Right lung (tissue), 5 donors: ENCODE results near the gene PCBP4. TPM values are rescaled to one million over a fixed set of nuclear protein-coding genes. Genes with fewer than 3 reads are reported as not detected.
A peak's percentile ranks its signal among the peaks of the same experiment; 100 is the strongest.

Source experiments
- DNase-seq, 2 donors: peaks; one replicate each; pipeline ENCODE4 v3.0.0-alpha.2; 2013
- polyA plus RNA-seq, 5 donors: library from polyadenylated mRNA; unstranded; fragments of 120-200 nt; gene quantifications; one replicate each; pipeline versions ENCODE4 v1.2.1 to v1.2.3, GENCODE V29; 2013; ENCODE audit warnings: inconsistent platforms in 1 of 5, low replicate concordance in 1 of 5; ENCODE audit not compliant: insufficient read length in 5 of 5, insufficient read depth in 1 of 5

Gene PCBP4
- polyA plus RNA-seq, 5 donors: 35.7 to 67.3 (median 47.7) TPM

DNA sequence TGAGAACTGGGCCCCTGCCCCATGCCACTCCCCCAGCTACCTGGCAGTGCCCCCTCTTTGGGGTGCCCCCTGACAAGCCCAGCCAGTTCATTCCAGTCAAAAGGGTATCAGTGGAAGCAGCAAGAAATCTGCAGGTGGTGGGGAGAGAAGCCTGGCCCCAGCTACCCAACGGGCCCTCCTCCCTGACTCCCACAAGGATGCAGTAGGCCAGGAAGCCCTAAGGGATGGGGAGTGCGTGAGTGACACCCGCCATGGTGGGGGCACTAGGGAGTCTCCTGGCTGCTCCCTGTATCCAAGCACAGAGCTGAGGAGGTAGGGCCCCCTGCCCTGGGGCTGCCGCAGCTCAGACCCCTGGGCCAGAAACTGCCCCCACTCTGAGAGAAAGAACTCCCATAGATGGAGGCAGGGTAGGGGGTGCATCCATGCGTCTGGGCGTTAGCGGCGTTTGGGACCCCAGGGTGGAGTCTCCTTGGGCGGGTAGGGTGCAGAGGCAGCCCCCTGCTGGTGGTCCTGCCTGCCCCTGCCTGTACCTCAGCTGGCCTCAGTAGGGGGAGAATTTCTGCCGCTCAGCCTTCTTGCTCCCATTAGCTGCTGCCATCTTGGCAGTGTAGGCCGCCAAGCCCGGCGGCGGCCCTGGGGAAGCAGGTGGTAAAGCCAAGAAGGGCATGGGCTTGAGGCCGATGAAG is 9.6 kb downstream of the PCBP4 start:
- no peak for DNase-seq

DNA sequence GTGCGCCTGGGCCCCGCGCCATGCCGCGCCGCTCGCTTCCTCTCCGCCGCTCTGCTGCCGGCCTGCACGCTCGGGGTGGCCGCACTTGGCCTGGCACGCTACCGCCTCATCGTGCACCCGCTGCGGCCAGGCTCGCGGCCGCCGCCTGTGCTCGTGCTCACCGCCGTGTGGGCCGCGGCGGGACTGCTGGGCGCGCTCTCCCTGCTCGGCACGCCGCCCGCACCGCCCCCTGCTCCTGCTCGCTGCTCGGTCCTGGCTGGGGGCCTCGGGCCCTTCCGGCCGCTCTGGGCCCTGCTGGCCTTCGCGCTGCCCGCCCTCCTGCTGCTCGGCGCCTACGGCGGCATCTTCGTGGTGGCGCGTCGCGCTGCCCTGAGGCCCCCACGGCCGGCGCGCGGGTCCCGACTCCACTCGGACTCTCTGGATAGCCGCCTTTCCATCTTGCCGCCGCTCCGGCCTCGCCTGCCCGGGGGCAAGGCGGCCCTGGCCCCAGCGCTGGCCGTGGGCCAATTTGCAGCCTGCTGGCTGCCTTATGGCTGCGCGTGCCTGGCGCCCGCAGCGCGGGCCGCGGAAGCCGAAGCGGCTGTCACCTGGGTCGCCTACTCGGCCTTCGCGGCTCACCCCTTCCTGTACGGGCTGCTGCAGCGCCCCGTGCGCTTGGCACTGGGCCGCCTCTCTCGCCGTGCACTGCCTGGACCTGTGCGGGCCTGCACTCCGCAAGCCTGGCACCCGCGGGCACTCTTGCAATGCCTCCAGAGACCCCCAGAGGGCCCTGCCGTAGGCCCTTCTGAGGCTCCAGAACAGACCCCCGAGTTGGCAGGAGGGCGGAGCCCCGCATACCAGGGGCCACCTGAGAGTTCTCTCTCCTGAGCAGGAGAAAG is 11.1 kb downstream of the PCBP4 start:
- DNase-seq: peak; percentile 71 to 72

DNA sequence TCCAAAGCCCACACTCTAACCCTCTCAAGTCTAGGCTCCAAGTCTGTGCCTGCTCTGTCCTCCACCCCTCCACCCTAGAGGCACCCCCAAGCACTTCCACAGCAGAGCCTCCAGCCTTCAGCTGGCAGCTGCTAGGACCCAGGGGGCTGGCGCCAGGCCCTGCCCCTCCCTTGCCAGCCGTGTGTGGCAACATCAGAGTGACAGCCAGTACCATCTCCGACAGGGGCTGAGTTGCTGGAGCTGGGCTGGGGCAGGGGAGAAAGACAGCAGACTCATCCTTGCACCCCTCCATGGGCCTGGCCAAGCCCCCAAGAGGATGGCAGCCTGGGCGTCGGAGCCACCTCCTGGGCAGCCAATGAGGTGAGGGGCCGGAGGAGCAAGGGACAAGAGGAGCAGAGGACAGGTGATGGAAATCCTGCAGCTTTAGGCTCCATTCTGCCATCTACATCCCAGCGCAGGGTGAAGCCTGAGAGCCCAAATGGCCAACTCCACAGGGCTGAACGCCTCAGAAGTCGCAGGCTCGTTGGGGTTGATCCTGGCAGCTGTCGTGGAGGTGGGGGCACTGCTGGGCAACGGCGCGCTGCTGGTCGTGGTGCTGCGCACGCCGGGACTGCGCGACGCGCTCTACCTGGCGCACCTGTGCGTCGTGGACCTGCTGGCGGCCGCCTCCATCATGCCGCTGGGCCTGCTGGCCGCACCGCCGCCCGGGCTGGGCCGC is 11.9 kb downstream of the PCBP4 start, which contains the start of gene GPR62:
GPR62 (plus strand) TSS at position 207 of the 718 bp plus-strand sequence; CDS start at position 479, 272 bp downstream.
- DNase-seq: no peak

DNA sequence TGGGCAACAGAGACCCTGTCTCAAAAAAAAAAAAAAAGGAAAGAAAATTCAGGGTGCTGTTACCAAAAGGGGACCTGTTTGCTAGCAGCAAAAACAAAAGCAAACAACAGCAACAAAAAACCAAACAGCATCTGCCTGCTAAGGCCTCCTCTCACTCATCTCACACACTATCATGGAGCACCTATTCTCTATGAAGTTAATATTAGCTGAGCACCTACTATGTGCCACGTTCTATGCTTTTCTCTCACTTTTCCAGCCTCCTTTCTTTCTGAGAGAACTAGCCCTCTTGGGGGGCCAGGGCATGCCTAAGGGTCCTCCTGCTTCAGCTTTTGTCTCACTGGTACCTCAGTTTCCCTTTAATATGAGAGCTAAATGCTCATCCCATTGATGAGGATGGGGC is 12.5 kb downstream of the PCBP4 start:
- DNase-seq: no peak

DNA sequence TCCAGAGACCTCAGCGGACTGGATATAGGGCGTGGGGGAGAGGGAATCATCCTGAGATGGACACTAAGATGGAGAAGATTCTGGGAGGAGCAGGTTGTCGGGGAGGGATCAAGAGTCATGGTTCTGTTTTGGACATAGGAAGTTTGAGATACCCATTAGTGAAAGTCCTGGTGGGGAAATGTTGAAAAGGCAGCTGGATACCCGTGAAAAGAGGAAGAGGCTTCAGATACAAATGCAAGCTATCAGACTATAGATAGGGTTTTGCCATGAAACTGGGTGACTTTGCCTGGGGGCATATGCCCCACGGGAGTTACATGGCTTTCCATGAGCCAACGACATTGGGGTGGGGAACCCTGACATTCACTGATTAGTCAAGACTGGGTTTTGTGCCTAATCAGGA is 13.1 kb downstream of the PCBP4 start:
- DNase-seq: no peak

DNA sequence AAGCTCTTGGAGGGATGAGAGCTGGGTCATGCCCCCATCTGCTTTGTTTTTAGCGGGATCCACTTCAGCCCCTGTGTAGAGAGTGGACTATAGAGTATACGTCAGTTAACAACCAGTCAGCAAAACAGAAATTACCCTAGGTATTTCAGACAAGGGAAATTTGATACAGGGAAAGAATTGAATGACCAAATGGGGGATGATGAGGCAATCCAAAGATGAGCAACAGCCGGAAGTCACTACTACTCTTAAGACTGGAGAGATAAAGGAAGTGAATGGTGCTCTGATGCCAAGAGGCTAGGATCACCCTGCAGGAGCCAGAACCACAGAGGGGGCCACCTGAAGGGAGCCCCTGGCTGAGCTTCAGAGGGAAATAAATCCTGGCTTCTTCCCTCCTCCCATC is 13.8 kb downstream of the PCBP4 start:
- DNase-seq: no peak

DNA sequence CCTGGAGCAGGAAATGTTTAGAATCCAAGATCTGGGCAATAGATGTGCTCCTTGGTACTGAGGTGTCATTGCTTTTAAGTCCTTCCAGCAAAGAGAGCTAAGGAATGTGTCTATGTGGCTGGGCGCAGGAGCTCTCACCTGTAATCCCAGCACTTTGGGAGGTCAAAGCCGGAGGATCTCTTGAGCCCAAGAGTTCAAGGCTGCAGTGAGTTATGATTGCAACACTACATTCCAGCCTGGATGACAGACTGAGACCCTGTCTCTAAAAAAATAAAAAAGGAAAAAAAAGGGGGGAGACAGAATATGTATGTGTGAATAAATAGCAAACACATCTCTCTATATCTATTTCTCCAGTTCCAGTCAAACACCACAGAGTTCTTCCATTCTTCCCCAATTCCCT is 16.4 kb downstream of the PCBP4 start:
- no peak for DNase-seq

DNA sequence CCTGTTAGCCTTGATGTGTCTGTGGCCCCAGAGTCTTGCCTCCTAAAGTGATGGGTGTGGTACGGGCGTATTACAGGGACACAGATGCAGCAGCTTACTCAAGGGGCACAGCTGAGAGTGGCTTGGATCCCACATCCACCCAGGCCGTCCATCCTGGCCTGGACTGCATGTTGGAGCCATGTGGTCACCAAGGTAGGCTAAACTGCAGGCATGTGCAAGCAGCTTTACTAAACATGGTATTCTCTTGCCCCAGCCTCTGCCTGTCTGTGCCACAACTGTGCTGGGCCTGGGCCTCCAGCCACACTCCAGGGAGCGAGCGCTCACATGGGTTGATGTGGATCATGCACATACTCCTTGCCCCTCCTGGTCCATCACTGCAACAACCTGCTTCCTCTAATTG is 18.1 kb downstream of the PCBP4 start:
- no peak for DNase-seq

DNA sequence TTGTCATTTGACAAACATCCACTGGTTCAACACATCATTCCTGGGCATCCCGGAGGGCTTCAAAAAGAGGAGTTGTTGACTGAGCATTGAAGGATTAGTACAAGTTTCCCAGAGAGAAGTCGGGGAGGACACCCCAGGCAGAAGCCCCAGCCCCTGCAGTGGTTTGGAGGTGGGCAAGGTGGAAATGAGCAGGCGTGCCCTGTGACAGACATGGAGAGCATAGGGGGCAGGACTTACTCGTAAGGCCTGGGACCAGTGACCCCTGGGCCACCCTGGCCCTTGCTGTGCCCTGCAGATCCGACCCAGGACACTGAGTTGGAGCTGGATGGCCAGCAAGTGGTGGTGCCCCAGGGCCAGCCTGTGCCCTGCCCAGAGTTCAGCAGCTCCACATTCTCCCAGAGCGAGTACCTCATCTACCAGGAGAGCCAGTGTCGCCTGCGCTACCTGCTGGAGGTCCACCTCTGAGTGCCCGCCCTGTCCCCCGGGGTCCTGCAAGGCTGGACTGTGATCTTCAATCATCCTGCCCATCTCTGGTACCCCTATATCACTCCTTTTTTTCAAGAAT is 19.2 kb downstream of the PCBP4 start:
- DNase-seq: no peak

DNA sequence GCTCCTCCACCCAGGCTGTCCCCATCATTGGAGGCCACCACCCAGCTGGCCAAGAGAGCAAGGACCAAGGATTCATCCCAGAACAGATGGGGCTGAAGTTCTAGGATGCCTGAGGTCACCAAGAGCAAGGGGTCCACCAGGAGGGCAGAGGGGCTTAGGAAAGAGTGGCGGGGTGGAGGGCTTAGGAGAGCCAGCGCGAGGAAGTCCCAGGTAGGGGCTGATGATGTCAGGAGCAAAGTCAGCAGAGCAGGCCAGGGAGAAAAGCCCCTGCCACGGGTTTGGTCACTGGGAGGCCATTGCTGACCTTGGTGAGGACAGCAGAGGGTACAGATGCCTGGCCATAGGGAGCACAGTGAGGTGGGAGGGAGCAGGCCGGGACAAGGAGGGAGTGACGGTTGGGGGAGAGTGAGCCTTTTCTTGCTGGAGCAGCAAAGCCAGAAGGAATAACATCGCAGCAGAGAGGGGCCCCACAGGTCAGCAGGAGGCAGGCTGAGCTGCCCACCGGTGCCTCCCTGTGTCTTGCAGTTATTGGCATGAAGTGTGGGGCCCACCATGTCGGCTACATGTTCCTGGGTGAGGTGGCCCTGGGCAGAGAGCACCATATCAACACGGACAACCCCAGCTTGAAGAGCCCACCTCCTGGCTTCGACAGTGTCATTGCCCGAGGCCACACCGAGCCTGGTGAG is 19.9 kb downstream of the PCBP4 start:
- no peak for DNase-seq

DNA sequence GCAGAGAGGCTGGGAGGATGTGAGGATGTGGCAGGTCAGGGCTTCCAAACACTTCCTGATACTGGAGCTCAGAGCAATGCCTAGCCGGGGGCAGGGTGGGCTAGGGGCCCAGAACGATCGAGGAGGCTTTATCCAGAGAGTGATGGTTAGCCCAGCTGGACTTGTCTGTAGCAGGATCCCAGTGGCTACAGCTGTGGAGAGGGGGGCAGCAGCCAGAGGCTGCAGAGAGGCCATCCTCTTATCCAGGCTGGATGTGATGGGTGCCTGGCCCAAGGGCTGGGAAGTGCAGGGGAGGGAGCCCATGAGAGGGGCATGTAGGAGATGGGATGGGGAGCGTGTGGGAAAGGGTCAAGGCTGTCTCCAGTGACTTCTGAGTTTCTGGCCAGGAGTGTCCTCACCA is 20.5 kb downstream of the PCBP4 start:
- no peak for DNase-seq

DNA sequence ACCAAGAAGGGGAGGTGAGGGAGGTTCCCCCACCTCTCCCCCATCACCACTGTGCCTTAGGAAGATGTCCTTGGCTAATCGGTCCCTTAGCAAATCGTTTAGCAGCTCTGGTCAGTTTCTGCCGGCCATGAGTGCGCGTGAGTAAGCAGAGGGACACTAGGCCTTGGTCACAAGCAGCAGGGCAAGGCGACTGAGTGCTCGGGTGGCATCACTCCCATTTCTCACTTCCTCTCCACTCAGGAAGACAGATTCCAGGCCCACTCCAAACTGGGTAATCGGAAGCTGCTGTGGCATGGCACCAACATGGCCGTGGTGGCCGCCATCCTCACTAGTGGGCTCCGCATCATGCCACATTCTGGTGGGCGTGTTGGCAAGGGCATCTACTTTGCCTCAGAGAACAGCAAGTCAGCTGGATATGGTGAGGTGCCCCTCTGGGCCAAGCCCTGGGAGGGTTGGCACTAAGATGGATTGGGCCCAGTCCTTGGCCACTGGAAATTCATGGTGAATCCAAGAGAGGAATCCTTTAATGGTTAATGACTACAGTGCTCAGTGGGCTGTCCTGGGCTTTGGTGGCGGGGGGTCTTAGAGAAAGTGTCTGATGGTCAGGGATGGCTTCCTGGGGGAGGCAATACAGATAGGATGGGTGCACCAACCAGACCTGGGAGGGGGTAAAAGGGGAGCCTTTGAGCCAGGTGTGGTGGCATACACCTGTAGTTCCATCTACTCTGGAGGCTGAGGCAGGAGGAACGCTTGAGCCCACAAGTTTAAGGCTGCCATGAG is 21.1 kb downstream of the PCBP4 start:
- no peak for DNase-seq

DNA sequence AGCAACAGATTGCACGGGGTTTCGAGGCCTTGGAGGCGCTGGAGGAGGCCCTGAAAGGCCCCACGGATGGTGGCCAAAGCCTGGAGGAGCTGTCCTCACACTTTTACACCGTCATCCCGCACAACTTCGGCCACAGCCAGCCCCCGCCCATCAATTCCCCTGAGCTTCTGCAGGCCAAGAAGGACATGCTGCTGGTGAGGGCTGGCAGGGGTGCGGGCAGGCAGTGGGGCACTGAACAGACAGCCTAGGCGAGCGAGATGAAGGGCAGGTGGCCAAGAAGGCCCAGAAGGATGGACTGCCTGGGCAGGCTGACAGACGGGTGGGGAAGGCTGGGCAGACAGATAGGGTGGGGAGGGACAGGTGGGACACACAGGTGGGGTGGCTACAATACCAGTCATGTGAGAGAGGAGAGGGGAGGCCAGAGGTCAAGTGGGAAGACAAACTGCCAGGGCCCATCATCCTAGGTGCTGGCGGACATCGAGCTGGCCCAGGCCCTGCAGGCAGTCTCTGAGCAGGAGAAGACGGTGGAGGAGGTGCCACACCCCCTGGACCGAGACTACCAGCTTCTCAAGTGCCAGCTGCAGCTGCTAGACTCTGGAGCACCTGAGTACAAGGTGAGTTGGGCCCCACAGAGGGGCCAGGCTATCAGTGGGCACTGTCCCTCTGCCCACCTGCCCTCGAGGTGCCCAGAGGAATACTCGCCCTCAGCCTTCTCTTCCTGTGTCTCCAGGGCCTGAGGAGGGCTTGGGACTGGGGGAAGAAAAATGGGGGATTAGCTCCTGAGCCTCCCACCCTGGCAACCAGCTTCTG is 22.0 kb downstream of the PCBP4 start:
- no peak for DNase-seq

DNA sequence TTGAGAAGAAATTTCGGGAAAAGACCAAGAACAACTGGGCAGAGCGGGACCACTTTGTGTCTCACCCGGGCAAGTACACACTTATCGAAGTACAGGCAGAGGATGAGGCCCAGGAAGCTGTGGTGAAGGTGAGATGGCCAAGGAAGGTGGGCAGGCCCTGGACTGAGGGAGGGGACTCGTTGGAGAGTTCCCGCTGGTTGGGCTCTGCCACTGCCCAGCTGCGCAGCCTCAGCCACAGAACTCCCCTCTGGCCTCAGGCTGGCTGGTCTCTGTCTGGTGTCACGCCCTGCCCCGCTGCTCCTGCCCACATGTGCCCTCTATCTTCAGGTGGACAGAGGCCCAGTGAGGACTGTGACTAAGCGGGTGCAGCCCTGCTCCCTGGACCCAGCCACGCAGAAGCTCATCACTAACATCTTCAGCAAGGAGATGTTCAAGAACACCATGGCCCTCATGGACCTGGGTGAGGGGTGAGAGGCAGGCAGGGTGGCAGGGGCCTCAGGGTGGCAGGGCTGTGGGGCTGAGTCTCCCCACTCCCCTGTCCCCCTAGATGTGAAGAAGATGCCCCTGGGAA is 22.7 kb downstream of the PCBP4 start:
- DNase-seq: no peak

DNA sequence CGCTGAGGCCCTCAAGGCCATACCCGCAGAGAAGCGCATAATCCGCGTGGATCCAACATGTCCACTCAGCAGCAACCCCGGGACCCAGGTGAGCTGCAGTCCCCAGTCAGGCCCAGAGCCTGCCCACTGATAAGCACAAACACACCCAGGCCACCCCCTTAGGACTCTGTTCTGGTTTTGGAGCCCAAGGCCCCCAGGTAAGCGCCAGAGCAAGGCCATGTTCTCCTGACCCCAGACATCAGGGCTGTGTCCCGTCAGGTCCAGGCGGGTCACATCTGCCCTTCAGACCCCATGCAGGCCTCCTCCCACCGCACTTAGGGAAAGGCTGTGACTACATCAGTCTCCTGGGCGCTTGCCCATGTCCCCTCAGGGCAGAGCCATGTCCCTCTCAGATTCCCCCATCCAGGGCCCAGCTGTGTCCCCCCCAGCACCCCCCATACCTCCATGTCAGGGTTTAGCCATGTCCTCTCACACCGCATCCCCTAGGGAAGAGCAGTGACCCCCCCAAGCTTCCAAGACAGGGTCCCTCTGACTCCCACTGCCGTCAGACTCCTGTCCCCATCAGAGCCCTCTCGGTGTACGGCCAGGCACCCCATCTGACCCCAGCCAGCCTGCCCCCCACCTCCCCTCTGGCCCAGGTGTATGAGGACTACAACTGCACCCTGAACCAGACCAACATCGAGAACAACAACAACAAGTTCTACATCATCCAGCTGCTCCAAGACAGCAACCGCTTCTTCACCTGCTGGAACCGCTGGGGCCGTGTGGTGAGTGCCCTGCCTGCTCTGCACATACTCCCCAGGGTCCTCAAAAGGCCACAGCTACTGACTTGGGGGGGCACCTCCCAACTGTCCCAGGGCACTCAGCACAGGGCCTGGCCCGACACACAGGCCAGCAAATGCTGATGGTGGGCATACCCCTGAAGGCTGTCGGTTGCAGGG is 23.5 kb downstream of the PCBP4 start:
- DNase-seq: no peak

DNA sequence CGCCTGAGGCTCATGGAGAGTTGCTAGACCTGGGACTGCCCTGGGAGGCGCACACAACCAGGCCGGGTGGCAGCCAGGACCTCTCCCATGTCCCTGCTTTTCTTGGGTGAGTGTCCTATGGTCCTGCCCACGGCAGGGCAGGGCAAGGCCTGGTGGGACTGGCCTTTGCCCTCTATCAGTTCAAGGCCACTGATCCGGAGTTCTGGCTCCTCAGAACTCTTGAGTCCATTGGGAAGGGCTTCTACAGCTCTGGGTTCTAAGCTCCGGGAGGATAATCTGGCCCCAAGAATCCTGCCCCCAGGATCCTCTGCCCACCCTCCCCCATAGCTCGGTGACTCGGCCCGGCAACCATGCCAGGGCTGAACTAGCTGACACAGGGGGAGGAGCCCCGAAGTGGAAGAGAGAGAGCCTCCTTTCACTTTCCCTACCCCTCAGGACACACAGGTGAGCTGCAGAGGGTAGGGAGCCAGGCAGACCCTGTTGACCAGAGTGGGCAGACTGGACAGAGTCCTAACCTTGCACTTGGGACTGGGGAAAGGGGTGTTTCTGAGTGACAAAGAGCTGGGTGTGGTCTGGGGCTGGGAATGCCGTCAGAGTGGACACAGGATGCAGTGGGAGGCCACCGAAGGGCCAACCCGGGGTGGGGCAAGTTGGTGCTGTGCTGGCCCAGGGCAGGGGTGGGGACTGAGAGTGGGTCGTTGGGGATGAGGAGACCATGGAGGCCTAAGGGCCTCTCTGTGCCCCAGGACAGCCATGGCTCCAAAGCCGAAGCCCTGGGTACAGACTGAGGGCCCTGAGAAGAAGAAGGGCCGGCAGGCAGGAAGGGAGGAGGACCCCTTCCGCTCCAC is 24.4 kb downstream of the PCBP4 start:
- peak in 1 of 2 donors; percentile 25 for DNase-seq
